HG03060 (cell line): Measurements from ENCODE around the gene SPON2.
A peak's percentile ranks its signal among the peaks of the same experiment; 100 is the strongest.

Experiments used
- ATAC-seq: cut with Tn5 transposase; IDR thresholded peaks from one replicate; pipeline ENCODE4 v1.9.1; 2021; ENCODE audit warnings: low read depth, moderate number of reproducible peaks; ENCODE audit not compliant: unreplicated experiment

Gene SPON2

DNA sequence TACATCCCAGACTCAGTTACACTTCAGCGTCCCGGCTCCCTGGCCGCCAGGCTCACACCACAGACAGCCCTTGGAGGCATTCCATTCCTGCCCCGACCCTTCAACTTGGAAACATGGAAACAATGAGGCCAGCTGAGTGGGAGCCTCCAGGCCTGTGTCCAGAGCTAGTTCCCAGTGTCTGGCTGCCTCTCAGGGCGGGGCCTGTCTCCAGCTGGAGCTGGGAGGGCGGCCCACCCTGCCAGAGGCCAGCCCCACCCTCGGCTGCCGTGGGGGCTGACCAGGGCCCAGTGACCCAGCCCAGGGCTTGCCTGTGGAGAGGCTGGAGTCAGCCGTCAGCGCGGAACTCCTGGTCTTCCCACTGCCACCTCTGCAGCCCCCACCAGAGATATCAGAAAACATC is 37.4 kb upstream of the SPON2 start:
- no peak for ATAC-seq

DNA sequence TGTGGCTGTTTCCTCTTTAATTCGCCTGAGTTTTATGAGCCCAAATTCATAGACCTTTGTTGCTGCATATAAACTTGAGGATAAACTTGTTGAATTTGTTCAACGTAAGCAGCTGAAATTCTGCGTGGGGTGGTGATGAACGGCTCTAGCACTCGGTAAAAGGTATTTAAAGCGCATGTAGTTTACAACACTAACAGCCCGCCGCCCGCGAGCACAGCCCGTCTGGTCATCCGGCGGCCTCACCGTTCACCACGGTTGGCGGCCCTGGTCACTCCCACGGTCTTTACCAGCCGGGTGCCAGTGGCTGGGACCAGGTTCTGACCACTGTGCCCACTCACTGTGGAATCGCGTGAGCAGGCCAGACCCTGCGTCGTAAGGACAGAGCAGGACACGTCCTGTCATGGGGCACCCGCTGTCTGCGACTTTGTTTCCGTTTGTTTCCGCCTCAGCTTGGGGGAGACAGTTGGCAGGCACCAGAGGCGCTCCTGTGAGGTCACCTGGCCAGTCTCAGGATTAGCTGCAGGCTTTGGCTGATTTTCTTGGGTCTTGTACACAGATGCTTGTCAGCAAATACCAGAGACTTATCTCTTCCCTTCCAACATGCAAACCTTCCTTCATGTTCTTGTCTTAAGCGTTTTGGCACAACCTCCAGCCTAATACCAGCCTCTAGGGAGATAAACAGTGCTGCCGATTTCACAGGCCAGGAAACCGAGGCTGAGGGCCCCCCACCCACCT is 36.8 kb upstream of the SPON2 start:
- ATAC-seq, result no peak

DNA sequence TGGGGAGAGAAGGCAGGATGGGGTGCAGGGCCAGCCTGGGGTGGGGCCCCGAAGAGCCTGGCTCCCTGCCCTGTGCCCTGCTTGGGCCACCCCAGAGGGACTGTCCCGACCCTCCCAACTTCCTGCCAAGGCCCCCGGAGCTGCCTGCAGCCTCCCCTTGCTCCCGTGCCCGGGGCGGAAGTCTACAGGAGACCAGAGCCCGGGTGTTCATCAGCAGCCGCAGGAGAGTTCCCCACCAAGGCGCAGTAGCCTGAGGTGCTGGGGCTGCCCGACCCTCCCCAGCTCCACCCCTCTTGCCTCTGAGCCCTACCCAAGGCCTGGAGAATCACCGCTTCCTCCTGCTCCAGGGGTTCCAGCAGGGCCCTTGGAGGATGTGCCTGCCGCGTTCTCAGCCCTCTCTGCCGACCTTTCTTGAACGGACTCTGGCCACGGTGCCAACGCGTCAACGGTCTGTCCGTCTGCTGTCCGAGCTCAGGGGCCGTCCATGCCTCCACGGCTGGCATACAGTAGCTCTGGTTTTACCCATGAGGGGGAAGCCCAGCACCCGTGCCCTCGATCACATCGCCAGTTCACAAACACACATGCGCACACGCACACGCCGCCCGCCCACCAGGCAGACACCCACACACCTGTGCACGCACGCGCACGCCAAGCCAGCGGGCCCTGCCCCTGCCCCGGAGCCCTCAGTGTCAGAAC is 36.0 kb upstream of the SPON2 start:
- ATAC-seq, result no peak

DNA sequence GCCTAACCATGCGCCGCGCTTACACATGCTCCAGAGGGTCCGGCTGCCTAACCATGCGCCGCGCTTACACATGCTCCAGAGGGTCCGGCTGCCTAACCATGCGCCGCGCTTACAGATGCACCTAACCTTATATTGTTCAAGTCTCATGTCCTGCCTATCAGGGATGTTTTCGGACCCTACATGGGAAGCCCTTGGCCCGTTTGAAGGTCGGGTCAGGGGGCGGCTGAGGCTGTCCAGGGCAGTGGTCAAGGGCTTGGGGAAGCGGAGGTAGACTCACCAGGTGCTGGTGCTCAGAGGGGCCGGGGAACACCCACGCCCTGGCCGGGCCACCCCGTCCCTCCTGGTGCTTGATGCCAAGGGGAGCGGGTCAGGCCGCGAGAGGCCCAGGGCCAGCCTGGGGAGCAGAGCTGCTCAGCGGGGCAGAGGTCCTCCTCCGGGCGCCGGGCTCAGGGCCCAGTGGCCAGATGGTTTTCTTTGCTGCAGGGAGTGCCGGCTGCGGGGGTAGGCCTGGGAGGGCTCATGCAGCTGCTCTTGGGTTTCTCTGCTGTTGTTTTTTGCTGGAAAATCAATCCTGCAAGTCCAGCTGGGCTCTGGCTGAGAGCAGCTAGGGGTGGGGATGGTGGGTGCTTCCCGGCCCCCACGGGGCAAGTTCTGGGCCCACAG is 35.4 kb upstream of the SPON2 start:
- no peak for ATAC-seq

DNA sequence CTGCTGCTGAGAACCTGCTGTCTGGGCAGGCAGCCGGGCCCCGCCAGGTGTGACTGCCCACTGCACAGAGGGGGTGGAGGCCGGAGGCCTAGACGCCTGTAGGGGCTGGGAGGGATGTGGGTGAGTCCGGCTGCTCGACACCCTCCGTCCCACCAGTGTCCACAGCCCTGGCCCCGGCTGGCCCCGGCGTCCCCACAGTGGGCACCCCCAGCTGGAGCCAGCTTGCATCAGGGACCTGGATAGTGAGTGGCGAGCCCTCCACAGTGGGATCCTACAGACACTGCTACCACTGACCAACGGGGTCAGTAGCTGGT is 34.7 kb upstream of the SPON2 start:
- no peak for ATAC-seq

DNA sequence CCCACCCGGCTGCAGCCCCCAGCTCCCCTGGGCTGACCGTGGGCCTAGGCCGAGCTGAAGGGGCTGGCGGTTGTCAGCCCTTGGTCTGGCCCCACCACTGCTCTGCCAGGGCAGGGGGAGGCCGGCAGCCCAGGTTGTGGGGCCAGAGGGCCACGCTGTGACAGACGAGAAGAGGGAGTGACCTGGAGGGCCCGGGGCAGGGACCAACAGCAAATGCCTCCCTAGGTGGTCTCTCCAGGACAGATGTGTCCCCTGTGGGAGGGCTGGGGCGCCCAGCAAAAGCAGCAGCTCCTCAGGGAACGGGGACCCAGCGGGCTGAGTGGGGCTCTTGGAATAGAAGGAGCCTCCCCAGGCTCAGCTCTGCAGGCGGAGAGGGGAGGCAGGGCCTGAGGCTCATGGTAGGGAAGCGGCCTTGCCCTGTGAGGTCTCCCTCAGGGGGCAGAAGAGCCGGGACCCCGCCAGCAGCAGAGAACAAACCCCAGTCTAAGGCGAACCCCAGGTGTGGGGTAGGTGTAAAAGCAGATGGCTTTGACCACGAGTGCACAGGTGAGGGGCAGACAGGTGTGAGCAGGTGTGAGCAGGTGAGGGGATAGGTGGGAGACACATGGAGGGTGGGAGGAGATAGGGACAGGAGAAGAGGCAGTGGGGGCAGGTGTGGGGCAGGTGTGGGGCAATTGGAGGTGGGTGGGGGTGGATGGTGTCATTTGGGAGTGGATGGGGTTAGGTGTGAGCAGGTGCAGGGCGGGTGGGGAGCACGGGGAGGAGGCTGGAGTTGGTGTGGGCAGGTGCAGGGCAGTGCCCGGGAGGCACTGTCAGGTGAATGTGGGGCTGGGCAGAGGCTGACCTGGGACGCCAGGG is 34.1 kb upstream of the SPON2 start:
- ATAC-seq, result no peak

DNA sequence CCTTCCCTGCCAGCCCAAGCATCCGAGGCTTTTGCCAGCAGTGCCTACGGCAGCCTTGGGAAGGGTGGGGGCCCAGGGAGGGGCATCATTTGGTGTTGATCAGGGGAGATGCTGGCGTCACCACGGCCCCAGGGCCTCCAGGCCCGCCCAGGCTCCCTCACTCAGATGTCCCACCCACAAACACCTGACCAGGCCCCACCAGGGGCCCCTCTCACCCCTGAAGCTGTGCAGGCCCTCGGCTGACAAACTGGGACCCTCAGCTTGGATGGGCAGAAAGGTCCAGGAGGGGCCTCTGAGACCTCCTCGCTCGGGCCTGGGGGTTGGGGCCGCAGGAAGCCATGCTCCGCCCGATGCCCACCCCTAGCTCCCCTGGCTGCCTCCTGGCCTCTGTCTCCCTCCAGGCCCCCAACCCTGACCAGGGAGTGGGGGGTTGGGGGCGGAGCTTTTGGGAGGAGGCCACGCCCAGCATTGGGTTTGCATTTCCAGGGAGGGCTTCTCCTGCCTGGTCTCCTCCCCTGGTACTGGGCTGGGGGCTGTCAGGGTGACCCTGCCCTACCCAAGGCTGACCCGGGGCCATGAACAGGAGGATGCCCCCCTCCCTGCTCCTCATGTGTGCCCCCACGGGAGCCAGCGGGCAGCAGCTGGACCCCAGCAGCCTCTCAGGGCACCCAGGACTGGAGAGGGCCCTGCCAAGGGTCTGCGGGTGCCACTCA is 33.4 kb upstream of the SPON2 start:
- no peak for ATAC-seq

DNA sequence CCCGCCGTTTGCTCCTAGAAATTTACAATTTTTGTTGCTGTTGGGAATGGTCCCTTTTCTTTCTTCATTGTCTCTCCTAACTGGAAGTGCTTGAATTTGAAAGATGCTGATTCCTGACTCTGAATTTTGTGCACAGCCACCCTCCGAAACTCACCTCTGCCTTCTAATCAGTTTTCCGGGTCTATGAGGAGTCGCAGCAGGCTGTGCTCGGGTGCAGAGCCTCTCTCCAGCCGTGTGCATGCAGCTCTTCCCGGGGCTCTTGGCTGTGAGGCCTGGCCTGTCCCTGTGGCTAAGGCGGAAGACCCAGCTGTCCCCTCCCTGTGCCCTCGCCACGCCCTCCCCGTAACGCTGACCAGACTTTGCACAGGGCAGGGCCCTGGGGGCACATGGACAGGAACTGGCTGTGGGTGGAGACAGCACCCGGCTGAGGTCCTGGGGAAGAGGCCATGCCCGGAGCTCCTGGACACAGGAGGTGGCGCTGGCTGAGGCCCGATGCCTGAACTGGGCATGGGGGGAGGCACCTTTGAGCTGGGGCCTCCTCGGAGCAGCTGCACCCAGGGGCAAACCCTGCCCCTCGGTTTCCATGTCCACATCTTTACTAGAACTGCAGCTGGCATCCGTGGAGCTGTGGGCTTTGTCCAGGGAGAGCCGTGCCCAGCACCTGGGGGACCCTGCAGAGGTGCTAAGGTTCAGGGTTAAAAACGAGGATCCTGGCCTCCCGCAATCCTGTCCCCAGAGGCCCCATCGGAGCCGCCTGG is 32.6 kb upstream of the SPON2 start:
- ATAC-seq, result no peak

DNA sequence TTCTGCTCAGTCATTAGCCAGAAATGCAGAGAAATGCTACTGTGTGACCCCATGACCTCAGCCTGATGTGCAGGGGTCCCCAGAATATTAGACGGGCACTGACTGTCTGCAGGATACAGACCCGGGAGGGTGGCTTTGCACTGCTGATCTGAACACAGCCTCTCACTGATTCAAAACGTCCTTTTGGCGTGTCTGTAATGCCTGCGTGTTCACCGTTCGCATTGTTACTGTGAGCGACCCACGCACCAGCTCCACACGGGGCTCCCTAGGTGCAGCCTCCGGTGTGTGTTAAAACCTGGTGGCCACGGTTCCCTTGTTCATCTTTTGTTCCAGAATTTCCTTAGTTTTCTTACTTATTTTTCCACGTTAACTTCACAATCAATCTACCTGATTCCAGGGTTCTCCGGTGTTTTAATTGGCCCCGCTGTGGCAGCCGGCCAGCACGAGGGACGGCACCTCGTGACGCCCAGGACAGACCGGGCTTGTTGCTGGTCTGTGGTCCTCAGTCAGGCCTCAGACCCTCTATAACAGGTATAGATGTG is 32.0 kb upstream of the SPON2 start:
- ATAC-seq, result no peak

DNA sequence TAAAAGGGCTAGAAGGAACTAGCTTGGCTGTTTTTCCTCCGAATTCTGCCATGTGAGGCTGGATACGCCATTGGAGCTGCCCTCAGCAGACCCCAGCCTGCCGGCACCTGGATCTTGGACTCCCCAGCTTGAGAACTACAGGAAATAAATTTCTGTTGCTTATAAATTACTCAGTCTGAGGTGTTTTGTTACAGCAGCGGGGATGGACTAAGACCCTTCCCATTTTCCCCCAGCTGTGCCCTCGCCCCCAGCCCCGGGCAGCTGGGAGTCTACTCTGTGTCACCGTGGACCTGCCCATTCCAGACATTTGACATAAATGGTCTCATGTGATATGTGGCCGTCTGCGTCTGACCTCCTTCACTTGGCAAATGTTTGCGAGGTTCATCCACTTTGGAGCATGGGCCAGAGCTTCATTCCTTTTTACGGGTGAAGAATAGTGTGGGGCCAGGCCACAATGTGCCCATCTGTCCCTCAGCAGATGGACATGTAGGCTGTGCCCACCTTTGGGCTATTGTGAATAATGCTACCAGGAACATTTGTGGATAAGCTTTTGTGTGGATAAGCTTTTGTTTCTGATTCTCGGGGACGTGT is 30.7 kb upstream of the SPON2 start:
- no peak for ATAC-seq

DNA sequence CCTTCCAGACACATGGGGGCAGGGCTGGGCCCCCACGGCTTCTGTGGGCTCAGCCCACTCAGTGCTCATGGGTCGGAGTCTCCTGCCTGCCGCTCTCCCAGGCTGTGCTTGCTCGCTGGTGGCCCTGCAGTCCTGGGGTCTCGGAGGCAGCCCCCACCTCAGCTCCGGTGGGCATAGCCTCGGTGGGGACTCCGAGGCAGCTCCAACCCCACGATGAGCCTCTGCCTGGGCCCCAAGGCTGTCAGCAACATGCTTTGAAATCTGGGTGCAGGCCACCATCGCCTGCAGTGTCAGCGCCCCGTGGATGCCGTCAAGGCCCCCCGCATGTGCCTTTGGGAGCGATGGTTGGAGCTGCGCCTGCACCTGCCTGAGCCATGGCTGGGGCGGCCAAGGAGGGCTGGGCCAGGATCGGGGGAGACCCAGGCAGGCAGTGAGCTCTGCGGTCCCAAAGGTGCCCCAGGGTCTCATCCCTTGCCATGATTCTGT is 30.2 kb upstream of the SPON2 start:
- ATAC-seq, result no peak

DNA sequence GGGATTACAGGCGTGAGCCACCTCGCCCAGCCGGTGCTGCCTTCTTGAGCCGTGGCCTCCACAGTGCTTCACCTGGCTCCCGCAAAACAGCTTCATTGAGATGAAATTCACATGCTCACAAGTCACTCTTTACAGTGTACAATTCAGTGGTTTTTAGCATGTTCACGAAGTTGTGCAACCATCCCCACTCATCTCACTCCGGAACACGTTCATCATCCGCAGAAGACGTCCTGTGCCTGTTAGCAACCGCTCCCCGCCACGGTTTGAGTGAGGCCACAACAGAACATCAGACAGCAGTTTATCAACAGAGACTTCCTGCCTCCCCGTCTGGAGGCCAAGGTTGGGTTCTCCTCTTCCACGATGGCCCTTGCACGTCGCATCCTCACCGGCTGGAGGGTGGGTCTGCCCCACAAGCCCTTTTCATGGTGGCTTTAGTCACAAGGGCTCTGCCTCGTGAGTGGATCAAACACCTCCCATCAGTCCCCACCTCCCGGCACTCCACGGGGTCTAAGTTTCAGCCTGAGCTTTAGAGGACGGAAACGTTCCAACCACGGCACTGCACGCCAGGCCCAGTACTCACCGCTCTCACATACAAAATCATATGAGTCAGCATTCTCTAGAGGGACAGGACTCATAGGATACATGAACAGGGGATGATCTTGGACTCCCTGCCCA is 29.6 kb upstream of the SPON2 start:
- ATAC-seq, result peak; percentile 11

DNA sequence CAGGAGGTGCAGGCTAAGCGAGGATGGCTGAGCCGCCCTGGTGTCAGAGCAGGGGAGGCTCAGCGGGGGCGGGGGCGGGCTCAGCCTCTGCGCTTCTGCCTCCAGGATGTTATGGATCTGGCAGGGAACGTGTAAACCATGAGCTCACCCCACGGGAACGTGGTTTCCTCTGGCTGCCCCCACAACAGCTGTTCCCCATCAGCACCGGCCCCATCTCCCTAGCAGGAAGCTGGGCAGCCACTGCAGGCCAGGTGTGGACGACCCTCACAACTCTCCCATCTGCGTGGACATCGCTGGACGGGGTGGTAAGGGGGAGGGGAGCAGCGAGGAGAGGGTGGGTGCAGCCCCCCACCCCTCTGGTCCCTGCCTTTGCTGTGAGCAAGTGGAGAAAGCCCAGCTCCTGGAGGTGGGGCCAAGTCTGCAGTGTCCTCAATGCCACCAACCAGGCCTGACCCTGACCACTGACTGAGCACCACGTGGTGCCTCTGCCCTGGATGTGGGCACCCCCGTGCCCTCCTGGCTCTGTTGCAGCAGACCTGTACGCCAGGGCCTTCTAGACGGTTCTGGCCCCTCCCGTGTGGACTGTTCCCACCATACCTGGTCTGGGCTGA is 28.1 kb upstream of the SPON2 start:
- ATAC-seq, result no peak

DNA sequence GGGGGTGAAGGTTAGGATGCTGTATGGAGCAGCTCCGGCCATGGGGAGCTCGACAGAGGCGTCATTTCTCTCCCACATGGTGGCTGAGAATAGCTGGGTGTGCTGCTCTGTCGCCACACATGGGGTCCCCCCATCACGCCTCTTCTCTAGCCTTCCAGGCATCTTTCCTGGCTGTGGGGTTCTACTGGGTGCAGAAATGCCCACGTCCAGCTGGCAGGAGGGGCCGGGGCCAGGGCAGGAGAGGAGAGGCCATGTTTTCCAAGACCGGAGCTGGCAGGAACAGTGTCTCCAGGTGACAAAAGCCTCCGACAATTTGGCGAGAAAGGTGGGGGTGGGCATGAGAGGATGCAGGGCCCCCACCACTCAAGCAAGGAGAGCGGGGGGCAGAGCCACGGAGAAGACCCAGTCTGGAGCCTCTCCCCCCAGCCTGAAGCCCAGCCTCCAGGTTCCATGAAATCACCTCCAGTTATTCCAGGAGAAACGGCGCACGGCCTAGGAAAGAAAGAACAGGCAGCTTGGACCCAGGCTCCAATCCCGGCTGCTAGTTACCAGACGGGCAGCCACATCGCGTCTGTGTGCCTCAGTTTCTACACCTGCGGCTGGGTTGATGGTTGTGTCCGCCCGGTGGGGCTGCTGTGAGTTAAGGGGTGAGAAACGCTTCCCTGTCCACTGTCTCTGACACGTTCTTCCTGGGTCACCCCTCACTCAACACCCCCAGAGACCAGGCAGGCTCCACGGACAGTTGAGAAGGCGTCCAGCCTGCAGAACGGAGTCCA is 27.4 kb upstream of the SPON2 start:
- no peak for ATAC-seq

DNA sequence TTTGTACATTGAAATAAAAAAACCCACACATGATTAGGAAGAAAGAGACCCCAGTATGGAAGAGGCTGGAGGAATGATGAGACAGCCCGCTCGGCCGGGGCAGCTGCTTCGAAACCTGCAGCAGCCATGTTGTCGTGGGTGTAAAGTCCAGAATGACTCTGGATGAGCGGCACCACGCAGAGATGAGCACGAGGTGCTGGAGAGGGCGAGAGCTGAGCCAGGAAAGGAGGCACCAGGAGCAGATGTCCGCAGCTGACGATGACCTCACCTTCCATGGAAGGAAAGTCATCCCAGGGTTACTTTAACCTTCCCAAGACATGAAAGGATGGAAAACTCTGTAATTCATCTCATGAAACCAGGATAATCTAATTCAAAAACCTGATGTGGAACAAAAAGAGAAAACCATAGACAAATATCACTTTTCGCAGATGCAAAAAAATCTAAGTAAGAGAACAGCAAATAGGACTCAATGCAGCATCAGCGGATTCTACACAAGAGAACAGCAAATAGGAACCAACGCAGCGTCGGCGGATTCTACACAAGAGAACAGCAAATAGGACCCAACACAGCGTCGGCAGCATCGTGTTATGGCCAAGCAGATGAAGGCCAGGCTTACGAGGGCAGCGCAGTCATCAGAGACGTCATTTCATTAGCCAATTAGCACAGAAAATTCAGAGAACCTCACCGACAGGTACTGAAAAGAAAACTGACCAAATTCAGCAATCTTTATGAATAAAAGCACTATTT is 25.9 kb upstream of the SPON2 start:
- no peak for ATAC-seq

DNA sequence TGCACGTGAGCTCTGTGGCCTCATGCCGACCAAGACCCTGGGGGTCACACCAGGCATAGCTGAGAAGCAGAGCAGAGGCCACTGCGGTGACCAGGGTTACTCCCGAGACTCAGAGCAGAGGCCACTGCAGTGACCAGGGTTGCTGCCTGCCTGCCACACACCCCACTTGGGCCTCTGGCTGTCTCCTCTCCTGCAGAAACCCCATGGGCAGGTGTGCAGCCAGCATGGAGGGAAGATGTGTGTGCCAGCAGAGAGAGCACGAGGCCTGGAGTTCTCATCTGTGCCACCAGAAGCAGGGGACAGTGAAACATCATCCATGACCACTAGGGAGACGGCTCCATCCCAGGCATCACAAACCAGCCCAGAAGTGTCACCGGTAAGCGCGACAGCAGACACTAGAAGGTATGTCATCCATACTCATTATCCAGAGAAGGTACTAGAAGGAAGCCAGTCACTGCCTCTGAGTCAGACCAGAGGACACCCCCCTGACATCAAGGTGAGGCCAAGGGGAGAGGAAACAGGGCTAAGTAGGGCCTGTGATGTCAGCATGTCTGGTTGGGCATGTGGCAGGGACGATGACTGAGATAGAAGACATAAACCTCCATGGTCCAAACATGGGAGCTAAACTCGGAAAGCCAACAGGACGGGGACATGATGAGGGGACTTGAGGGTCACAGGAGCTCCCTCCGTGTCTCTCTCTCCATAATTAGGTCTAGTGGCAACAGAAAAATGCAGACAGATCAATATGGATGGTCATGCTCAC is 24.2 kb upstream of the SPON2 start:
- no peak for ATAC-seq
